DND-41 (cell line): ENCODE results near the gene F13B.

Experiments used
- ATAC-seq: fragments of 200-7000 bp; cut with Tn5 transposase; 3 replicates; pipeline ENCODE4 v1.9.1; 2021; ENCODE audit warnings: low read depth; ENCODE audit not compliant: insufficient read depth
- DNase-seq: peaks from one replicate; pipeline ENCODE4 v3.0.0-alpha.2; 2020
- H2AFZ ChIP-seq: 2 replicates; pipeline ENCODE4 v1.6.0; 2012; ENCODE audit warnings: low read depth, low read length
- H3K27ac ChIP-seq: 2 replicates; pipeline ENCODE4 v1.5.1; 2012; ENCODE audit warnings: low read length, inconsistent platforms
- H3K27me3 ChIP-seq: fragments of 200-600 bp; sonication (generic); 2 replicates; pipeline ENCODE4 v1.6.0; 2012; ENCODE audit warnings: low read length, mild to moderate bottlenecking, inconsistent platforms; ENCODE audit not compliant: insufficient read depth, poor library complexity
- H3K36me3 ChIP-seq: 2 replicates; pipeline ENCODE4 v1.5.1; 2012; ENCODE audit warnings: low read length, inconsistent platforms; ENCODE audit not compliant: insufficient read depth
- H3K4me1 ChIP-seq: 2 replicates; pipeline ENCODE4 v1.5.1; 2012; ENCODE audit warnings: mild to moderate bottlenecking, low read length; ENCODE audit not compliant: insufficient read depth
- H3K4me2 ChIP-seq: 2 replicates; pipeline ENCODE4 v1.6.0; 2012; ENCODE audit warnings: mild to moderate bottlenecking, moderate library complexity, low read length, inconsistent platforms; ENCODE audit not compliant: insufficient read depth
- H3K4me3 ChIP-seq, 2 experiments: fragments of 200-600 bp in 1 of 2; shearing (Covaris generic) in 1 of 2; 2 replicates each; pipeline ENCODE4 v1.5.1; 2012 to 2016; ENCODE audit warnings: inconsistent platforms in 2 of 2, low read length in 2 of 2, mild to moderate bottlenecking in 2 of 2, low read depth in 1 of 2, moderate library complexity in 1 of 2
- H3K79me2 ChIP-seq: 2 replicates; pipeline ENCODE4 v1.6.0; 2012; ENCODE audit warnings: low read length, inconsistent platforms; ENCODE audit not compliant: insufficient read depth
- H3K9ac ChIP-seq: 2 replicates; pipeline ENCODE4 v1.6.0; 2012; ENCODE audit warnings: low read depth, mild to moderate bottlenecking, inconsistent platforms, low read length, moderate library complexity
- H3K9me3 ChIP-seq: 2 replicates; pipeline ENCODE4 v1.5.1; 2012; ENCODE audit warnings: low read length, moderate library complexity, mild to moderate bottlenecking, inconsistent platforms; ENCODE audit not compliant: insufficient read depth, severe bottlenecking
- H4K20me1 ChIP-seq: 2 replicates; pipeline ENCODE4 v1.6.0; 2012; ENCODE audit warnings: low read length; ENCODE audit not compliant: insufficient read depth
- EZH2 ChIP-seq: IDR thresholded peaks from 3 replicates; pipeline ENCODE4 v1.6.1; 2012; ENCODE audit warnings: borderline replicate concordance, low read depth, mild to moderate bottlenecking, moderate library complexity, low read length, inconsistent platforms; ENCODE audit not compliant: severe bottlenecking
- TF ChIP-seq, protein P1 (sequence below): IDR thresholded peaks from 2 replicates; pipeline ENCODE4 v1.5.1; 2012; ENCODE audit warnings: borderline replicate concordance, low read length, moderate library complexity, mild to moderate bottlenecking; ENCODE audit not compliant: poor library complexity, severe bottlenecking; ENCODE audit errors: extremely low read depth

Gene F13B

DNA sequence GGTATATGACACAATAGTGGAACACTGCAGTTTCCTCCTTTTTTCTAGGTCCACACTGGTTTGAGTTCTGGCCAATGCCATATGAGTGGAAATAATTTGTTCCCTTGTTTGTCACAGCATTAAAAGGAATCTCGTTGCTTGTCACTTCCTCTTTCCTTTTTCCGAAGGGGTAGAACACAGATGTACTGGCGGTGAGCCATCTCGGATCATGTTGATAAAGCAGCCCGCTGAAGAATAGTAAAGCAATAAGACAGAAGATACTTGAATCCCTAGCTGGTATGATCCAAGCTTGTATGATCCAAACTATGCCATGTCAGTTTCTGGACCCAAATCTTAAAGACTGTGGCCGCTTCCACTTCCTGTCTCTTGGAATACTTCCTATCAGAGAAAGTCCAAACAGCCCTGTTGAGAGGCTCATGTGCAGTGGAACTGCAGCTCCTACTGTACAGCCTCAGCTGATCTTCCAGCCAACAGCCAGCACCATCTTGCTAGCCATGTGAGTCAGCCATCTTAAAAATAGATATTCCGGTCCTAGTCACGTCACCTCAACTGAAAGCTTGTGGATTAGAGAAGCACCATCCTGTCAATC, 49.4 kb downstream of the F13B start:
- H3K4me1 ChIP-seq, result no peaks in the 10 kb centered on the region
- no peaks in the 10 kb centered on the region for H3K27me3 ChIP-seq
- no peak overlapping the region for H3K4me3 ChIP-seq
- DNase-seq, result no peak
- ATAC-seq, result no peak
- no peak overlapping the region for H3K27ac ChIP-seq
- H3K9me3 ChIP-seq, result no peaks in the 10 kb centered on the region
- no peaks in the 10 kb centered on the region for H4K20me1 ChIP-seq
- no peaks in the 10 kb centered on the region for H3K36me3 ChIP-seq
- no peak for TF ChIP-seq EZH2
- TF ChIP-seq, protein P1, sequence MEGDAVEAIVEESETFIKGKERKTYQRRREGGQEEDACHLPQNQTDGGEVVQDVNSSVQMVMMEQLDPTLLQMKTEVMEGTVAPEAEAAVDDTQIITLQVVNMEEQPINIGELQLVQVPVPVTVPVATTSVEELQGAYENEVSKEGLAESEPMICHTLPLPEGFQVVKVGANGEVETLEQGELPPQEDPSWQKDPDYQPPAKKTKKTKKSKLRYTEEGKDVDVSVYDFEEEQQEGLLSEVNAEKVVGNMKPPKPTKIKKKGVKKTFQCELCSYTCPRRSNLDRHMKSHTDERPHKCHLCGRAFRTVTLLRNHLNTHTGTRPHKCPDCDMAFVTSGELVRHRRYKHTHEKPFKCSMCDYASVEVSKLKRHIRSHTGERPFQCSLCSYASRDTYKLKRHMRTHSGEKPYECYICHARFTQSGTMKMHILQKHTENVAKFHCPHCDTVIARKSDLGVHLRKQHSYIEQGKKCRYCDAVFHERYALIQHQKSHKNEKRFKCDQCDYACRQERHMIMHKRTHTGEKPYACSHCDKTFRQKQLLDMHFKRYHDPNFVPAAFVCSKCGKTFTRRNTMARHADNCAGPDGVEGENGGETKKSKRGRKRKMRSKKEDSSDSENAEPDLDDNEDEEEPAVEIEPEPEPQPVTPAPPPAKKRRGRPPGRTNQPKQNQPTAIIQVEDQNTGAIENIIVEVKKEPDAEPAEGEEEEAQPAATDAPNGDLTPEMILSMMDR, result no peak
- H3K79me2 ChIP-seq, result no peaks in the 10 kb centered on the region
- no peak overlapping the region for H3K9ac ChIP-seq
- H3K4me2 ChIP-seq, result no peak overlapping the region
- H2AFZ ChIP-seq, result no peak overlapping the region

DNA sequence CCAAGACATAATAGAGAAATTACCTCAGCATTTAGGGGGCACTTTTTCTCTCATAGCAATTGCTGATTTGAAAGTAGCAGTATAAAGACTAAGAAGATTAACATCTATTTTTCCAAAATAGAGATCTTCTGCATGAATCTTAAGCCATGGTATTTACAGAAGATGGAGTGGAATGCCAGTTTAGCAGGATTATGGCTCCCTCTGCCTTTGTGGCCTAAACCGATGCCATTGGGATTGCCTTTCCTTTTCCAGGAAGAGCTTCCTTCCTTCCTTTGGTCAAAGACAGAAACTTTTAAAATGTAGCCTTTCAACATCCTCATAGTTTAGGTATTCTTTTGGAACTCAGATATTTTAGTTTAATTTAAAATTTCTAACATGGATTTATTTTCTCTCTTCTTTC, 50.3 kb downstream of the F13B start:
- no peak overlapping the region for H3K27ac ChIP-seq
- TF ChIP-seq, protein P1, result no peak
- no peak for TF ChIP-seq EZH2
- no peaks in the 10 kb centered on the region for H3K9me3 ChIP-seq
- no peaks in the 10 kb centered on the region for H3K36me3 ChIP-seq
- no peak overlapping the region for H3K9ac ChIP-seq
- H3K4me3 ChIP-seq, result no peak overlapping the region
- H4K20me1 ChIP-seq, result no peaks in the 10 kb centered on the region
- H2AFZ ChIP-seq, result no peak overlapping the region
- no peak overlapping the region for H3K4me2 ChIP-seq
- no peaks in the 10 kb centered on the region for H3K79me2 ChIP-seq
- H3K27me3 ChIP-seq, result no peaks in the 10 kb centered on the region
- no peak for DNase-seq
- no peak for ATAC-seq
- no peaks in the 10 kb centered on the region for H3K4me1 ChIP-seq

DNA sequence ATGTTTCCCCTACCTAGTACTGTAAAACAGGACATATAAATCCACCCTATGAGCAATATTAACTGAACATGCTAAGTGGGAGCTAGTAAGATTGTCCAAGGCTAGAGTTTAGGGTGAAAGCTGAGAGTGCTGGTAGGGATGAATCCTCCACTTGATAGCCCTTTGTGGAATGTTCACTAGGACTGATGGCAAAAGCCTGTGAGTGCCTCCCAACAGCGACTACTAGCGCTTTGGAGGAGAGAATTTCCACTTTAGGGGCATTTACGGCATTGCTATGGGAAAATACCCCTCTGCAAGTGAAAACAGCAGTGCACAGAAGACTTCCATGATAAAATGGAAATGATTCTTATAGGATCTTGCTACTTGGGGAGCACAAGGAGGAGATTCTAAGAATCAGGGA, 53.8 kb downstream of the F13B start:
- ATAC-seq, result no peak
- H3K27me3 ChIP-seq, result no peaks in the 10 kb centered on the region
- H3K27ac ChIP-seq, result no peak overlapping the region
- no peak overlapping the region for H2AFZ ChIP-seq
- no peak for TF ChIP-seq EZH2
- TF ChIP-seq, protein P1, result no peak
- no peak overlapping the region for H3K9ac ChIP-seq
- no peak overlapping the region for H3K4me3 ChIP-seq
- H4K20me1 ChIP-seq, result no peaks in the 10 kb centered on the region
- H3K4me2 ChIP-seq, result no peak overlapping the region
- no peak for DNase-seq
- no peaks in the 10 kb centered on the region for H3K36me3 ChIP-seq
- no peaks in the 10 kb centered on the region for H3K9me3 ChIP-seq
- no peaks in the 10 kb centered on the region for H3K79me2 ChIP-seq
- no peaks in the 10 kb centered on the region for H3K4me1 ChIP-seq

DNA sequence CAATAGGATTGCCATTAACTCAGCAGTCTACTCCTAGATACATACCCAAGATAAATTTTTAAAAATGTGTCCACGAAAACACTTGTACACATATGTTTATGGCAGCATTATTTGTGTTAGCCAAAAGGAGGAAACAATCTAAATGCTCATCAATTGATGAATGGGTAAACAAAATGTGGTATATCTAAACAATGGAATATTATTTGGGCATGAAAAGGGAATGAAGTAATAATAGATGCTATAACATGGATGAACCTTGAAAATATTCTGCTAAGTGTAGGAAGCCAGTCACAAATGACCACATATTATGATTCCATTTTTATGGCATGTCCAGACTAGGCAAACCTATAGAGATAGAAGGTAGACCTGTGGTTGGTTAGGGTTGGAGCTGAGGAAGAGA, 55.4 kb downstream of the F13B start:
- Histone ChIP-seq H2AFZ (no peak overlapping the region), H3K79me2 (no peaks in the 10 kb centered on the region), H3K4me2 (no peak overlapping the region), H3K4me3 (no peak overlapping the region), H4K20me1 (no peaks in the 10 kb centered on the region), H3K9ac (no peak overlapping the region), H3K9me3 (no peaks in the 10 kb centered on the region), H3K4me1 (no peaks in the 10 kb centered on the region), H3K27ac (no peak overlapping the region), H3K27me3 (no peaks in the 10 kb centered on the region), H3K36me3 (no peaks in the 10 kb centered on the region)
- no peak for DNase-seq
- ATAC-seq, result no peak
- TF ChIP-seq, protein P1, result no peak
- TF ChIP-seq EZH2, result no peak
